Measurements from ENCODE around the gene RGMA.
"Not testable (repeated sequence)": the region's sequence is repeated elsewhere in the genome, so short reads cannot be mapped to it uniquely, and the experiment has no call there.

The RGMA gene

GRCh38 chr15:93046721-93047120 lies 42.3 kb downstream of the RGMA start:
- no peak for DNase-seq

DNA sequence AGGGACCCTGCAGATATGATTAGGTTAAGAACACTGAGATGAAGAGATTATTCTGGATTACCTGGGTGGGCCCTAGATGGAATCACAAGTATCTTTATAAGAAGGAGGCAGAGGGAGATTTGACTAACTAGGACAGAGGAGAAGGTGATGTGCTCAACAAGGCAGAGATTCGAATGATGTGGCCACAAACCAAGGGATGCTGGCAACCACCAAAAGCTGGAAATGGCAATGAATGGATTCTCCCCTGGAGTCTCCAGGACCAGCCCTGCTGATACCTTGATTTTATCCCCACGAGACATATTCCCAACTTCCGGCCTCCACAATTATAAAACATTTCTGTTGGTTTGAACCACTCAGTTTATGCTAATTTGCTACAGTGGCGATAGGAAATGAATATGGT lies 42.9 kb downstream of the RGMA start:
- no peak for DNase-seq

- no peak for DNase-seq
These were observed 43.7 kb downstream of the RGMA start for GRCh38 chr15:93045191-93045785.

- no peak for DNase-seq
These were observed 44.5 kb downstream of the RGMA start for GRCh38 chr15:93044301-93045190.

DNA sequence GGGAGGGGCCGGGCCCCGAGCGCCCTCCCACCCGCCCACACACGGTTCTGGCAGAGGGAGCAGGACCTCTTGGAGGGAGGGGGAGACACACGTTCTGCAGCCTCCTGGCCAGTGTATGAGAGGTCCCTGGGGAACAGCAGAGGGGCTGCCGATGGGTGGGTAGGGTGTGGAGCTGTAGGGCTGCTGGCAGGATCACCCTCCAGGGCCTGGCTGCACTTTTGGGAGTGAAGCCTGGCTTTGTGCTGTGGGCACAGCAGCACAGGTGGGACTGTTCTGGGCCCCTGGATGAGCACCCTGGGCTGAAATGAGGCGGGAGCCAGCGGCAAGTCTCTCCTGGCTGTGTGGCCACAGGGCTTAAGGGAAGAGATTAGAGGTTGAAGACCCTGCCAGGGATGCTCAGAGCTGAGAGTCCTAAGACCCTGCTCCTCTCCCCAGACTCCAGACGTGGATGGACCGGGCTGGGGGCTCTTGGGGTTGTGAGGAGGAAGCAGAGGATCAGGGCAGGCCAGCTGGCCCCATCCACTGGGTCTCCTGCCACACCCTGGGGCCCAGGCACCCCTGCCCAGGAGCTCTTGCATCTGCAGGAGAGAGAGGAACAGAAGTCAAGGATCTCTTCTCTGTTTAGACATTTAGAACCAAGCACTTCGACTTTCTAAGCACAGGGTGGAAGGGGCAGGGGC lies 45.2 kb downstream of the RGMA start:
- no peak for DNase-seq

GRCh38 chr15:93042691-93043378 lies 46.2 kb downstream of the RGMA start:
- no peak for DNase-seq

- no peak for DNase-seq
These were observed 46.8 kb downstream of the RGMA start for GRCh38 chr15:93042211-93042610.

DNA sequence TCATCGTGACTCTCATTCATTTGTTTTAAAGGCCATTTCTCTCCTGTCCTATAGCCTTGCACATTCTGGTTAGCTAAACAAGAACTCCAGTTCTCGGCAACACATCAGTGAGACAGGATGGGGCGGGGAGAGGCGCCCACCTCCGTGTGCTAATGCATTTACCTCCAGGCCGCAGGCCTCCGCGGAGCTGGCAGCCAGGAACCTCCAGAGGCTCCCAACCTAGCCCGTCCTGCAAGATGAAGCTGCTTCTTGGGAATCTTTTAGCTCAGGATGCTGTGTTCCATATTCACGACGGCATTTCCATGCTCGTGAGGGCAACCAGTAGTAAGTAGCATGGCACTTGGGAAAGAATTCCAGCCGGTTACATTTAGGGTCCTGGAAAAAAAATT lies 47.9 kb downstream of the RGMA start:
- no peak for DNase-seq

DNA sequence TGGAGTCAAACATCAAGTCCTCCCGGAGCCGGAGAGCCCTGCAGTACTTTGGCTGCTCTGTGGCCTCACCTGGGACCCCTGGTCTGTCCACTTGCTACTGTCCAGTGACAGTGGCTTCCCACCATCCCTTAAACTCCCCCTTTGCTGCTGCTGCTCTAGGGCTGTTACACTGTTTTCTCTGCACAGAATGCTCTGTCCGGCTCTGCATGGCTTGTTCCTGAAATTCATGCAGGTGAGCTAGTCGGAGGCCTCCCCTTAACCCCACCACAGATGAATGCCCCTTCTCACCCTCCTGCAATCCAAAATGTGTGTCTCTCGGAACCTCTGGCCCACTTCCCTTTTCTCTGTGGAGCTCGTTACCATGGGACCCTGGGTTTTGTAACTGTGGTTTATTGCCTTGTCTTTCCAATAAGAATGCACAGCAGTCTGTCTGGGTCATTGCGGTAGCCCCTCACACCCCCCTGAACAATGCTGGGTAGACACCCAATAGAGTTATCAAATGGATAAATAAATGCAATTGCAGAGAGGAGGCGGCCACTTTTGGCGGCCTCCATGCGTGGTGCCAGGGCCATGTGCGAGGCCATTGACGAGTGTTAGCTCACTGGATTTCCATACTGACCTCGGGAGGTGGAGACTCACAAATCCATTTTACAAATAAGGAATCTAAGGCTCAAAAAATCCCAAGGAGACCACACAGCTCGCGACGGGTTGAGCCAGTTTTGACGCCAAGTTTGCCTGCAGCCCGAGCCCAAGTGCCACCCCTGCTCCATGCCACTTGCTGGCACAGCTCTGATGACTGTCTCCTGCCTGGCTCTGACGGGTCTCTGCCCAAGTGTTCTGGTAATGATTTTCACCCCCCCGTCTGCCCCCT lies 48.5 kb downstream of the RGMA start:
- no peak for DNase-seq

GRCh38 chr15:93039562-93040287 lies 49.3 kb downstream of the RGMA start:
- not testable (repeated sequence) for DNase-seq

GRCh38 chr15:93037820-93038705 lies 50.9 kb downstream of the RGMA start:
- no peak for DNase-seq

GRCh38 chr15:93036951-93037819 lies 51.8 kb downstream of the RGMA start:
- DNase-seq, result no peak

DNA sequence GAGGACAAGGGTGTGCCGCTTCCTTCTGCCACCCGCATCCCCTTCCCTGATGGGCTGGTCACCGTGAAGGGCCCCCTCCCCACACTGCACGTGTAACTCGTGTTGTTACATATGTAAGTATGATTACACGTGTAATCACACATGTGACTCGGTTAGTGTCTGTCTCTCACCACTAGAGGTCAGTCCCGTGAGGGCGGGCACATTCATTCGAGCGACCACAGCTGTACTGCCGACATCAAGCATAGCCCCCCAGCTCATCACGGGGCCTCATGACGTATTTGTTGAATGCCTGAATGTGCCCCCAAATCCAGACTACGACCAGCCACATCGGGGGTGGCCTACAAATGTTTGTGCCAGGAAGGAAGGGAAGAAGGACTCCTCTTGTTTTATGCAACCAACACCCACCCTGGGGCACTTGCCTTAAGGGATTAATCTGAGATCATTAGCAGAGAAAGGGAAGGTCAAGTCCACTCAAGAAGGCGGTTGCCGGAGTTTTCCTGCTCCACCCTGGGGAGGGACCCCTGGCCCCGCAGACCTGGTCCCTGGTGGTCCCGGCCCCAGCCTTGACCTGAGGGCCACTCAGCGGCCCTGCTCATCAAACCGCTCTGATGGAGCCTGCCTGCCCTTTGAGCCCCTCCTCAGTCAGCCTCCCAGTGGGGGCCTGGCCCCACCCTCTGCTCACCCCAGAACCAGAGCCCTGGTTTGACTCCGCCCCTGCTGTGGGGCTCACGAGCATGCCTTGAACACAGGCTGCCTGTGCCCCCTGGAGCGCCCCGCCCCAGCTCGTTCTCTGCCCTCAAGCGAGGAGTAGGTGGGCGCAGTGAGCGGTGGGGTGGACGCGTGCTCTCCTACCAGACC lies 52.8 kb downstream of the RGMA start:
- DNase-seq, result peak; percentile 27 to 38

- DNase-seq, result no peak
These were observed 53.7 kb downstream of the RGMA start for GRCh38 chr15:93035092-93035915.

DNA sequence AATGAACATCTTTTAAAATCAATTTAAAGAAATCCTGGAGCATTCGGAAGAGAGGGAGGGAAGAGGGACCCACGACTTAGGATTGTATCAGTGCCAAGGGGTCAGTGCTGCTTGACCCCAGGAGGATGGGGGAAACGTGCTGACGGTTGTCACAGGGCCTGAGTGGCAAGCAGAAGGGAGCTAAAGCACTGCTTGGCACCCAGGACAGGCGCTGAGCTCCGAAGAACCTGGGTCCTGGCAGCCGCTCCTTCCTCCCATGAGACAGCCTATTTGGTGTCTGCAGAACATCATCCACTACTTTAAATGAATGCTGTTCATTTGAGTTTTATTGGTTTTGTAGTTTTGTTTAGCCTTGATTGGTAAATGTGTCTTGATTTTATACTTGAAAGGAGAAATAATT lies 54.5 kb downstream of the RGMA start:
- no peak for DNase-seq

- DNase-seq, result no peak
These were observed 55.5 kb downstream of the RGMA start for GRCh38 chr15:93033434-93034045.

Data from activated CD4-positive, alpha-beta T cell treated with anti-CD3 and anti-CD28 coated beads for 4 hours (primary cell).